OCI-M2 (cell line): ENCODE data around the gene SCGB1D4.
"Not testable (repeated sequence)": the region's sequence is repeated elsewhere in the genome, so short reads cannot be mapped to it uniquely, and the experiment has no call there.

Source experiments
- DNase-seq: peaks from one replicate; lab custom pipeline; 2025; ENCODE audit not compliant: unreplicated experiment; lab: John Stamatoyannopoulos, UW

Gene SCGB1D4, protein sequence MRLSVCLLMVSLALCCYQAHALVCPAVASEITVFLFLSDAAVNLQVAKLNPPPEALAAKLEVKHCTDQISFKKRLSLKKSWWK

GRCh38 chr11:62298975-62299374 lies at the start of gene SCGB1D4:
Gene SCGB1D4, minus strand, starts transcription at chr11:62299075. Its CDS starts 65 bp downstream, at chr11:62299010.
- no peak for DNase-seq

GRCh38 chr11:62345861-62346260 lies 47.0 kb upstream of the SCGB1D4 start:
- DNase-seq = no peak

GRCh38 chr11:62344210-62344609 lies 45.3 kb upstream of the SCGB1D4 start:
- no peak for DNase-seq

- not testable (repeated sequence) for DNase-seq
Measured at GRCh38 chr11:62343646-62344190, 44.8 kb upstream of the SCGB1D4 start.

DNA sequence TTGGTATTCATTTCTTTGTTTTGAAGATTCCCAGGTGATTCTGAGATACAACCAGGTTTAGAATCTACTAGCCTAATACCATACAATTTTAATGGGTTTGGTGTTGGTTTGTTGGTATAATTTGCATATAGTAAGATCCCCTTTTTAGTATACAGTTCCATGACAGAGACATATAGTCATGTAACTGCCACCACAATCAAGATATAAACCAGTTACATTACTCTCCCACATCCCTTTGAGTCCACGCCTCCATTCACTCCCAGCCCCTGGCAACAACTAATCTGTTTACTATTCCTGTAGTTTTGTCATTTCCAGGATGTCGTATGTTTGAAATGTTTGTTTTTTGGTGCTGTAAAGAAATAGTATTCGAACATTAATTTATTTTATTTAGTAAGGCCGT lies 42.7 kb upstream of the SCGB1D4 start:
- no peak for DNase-seq

- DNase-seq = no peak
Measured at GRCh38 chr11:62340269-62340901, 41.5 kb upstream of the SCGB1D4 start.

DNA sequence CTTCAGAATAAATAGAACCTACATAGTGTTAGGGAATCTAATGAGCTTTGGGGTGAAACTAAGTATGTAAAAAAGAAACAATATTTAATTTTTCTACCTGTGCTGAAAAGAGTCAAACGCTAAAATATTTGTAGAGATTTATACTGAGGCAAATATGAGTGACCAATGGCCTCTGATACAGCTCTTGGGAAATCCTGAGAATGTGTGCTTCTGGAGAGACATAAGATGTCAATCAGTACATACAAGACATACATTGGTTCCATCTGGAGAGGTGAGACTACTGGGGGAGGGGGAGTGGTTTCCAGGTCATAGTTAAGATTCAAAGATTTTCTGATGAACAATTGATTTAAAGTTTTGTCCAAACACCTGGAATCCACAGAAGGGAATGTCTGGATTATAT lies 39.3 kb upstream of the SCGB1D4 start:
- no peak for DNase-seq

GRCh38 chr11:62337303-62338181 lies 38.7 kb upstream of the SCGB1D4 start, which contains the start of gene ASRGL1:
Gene ASRGL1, plus strand, starts transcription at chr11:62337448. Its CDS starts 530 bp downstream, at chr11:62337978.
- DNase-seq = no peak

- not testable (repeated sequence) for DNase-seq
Measured at GRCh38 chr11:62336949-62337302, 38.1 kb upstream of the SCGB1D4 start.

- DNase-seq = no peak
Measured at GRCh38 chr11:62333768-62334167, 34.9 kb upstream of the SCGB1D4 start.

DNA sequence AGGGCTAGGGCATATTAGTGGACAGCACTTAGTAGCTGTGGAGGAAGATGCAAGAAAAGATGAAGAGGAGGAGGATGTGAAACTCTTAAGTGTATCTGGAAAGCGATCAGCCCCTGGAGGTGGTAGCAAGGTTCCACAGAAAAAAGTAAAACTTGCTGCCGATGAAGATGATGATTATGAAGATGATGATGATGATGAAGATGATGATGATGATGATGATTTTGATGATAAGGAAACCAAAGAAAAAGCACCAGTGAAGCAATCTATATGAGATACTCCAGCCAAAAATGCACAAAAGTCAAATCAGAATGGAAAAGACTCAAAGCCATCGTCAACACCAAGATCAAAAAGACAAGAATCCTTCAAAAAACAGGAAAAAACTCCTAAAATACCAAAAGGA lies 32.4 kb upstream of the SCGB1D4 start:
- DNase-seq = not testable (repeated sequence)

- DNase-seq = not testable (repeated sequence)
Measured at GRCh38 chr11:62327541-62327940, 28.7 kb upstream of the SCGB1D4 start.

- DNase-seq = not testable (repeated sequence)
Measured at GRCh38 chr11:62326719-62327118, 27.8 kb upstream of the SCGB1D4 start.

DNA sequence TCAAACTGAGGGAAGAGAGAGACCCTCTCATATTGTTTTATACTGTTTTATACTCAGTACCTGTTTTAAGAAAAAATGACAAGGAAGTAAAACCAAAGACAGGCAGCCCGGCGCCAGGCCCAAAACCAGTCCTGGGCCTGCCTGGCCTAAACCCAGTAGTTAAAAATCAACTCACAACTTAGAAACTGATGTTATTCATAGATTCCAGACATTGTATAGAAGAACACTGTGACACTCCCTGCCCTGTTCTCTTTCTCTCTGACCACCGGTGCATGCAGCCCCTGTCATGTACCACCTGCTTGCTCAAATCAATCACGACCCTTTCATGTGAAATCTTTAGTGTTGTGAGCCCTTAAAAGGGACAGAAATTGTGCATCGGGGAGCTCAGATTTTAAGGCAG lies 26.9 kb upstream of the SCGB1D4 start:
- DNase-seq = not testable (repeated sequence)

- DNase-seq = no peak
Measured at GRCh38 chr11:62324731-62325556, 26.1 kb upstream of the SCGB1D4 start.

- DNase-seq = no peak
Measured at GRCh38 chr11:62322524-62322923, 23.6 kb upstream of the SCGB1D4 start.

GRCh38 chr11:62315431-62315830 lies 16.6 kb upstream of the SCGB1D4 start:
- no peak for DNase-seq

GRCh38 chr11:62309991-62310390 lies 11.1 kb upstream of the SCGB1D4 start:
- no peak for DNase-seq

DNA sequence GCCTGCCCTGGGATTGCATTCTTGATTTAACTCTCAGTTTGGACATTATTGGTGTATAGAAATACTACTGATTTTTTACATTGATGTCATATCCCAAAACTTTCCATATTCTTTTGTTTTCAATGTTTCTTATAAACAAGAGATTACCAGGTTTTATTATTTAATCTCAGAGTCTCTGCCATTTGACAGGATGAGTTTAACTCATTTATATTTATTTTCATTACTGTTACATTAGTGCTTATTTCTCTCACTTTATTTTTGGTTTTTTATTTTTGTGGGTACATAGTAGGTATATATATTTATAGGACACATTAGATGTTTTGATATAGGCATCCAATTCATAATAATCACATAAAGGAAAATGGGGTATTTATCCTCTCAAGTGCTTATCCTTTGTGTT lies 9.1 kb upstream of the SCGB1D4 start:
- DNase-seq = no peak

- no peak for DNase-seq
Measured at GRCh38 chr11:62306227-62306626, 7.4 kb upstream of the SCGB1D4 start.

- no peak for DNase-seq
Measured at GRCh38 chr11:62295504-62295903, 3.4 kb downstream of the SCGB1D4 start.
